Liver (tissue), 3 donors: ENCODE results near the gene KIRREL1.

Experiments used
- GABPA ChIP-seq, 2 donors: IDR thresholded peaks in 1 of 2; conservative IDR thresholded peaks in 1 of 2; 2 replicates each; pipeline ENCODE4 v1.6.1; 2016; ENCODE audit warnings: antibody characterized with exemption in 2 of 2, mild to moderate bottlenecking in 1 of 2, moderate library complexity in 1 of 2
- MAX ChIP-seq: IDR thresholded peaks from 2 replicates; pipeline ENCODE4 v1.6.1; 2016; ENCODE audit warnings: antibody characterized with exemption
- TF ChIP-seq, protein P1 (sequence below): fragments of 150-350 bp; IDR thresholded peaks from 2 replicates; pipeline ENCODE4 v1.5.1; 2017; ENCODE audit warnings: improper control_type of control experiment, low read depth, low read length; ENCODE audit not compliant: missing input control
- donor health status: healthy.
- donor health status: healthy.

GRCh38 chr1:157985473-157985872 lies 8.0 kb upstream of the KIRREL1 start:
- TF ChIP-seq, protein P1, sequence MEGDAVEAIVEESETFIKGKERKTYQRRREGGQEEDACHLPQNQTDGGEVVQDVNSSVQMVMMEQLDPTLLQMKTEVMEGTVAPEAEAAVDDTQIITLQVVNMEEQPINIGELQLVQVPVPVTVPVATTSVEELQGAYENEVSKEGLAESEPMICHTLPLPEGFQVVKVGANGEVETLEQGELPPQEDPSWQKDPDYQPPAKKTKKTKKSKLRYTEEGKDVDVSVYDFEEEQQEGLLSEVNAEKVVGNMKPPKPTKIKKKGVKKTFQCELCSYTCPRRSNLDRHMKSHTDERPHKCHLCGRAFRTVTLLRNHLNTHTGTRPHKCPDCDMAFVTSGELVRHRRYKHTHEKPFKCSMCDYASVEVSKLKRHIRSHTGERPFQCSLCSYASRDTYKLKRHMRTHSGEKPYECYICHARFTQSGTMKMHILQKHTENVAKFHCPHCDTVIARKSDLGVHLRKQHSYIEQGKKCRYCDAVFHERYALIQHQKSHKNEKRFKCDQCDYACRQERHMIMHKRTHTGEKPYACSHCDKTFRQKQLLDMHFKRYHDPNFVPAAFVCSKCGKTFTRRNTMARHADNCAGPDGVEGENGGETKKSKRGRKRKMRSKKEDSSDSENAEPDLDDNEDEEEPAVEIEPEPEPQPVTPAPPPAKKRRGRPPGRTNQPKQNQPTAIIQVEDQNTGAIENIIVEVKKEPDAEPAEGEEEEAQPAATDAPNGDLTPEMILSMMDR: no peak
- TF ChIP-seq GABPA (IDR thresholded peaks at IDR 0.05 in 1 of 2, conservative IDR thresholded peaks at IDR 0.05 in 1 of 2) (no peak), MAX (no peak)
